Daoy (cell line): ENCODE measurements around the gene VWA2. TPM values are rescaled to one million over a fixed set of nuclear protein-coding genes. Genes with fewer than 3 reads are reported as not detected.

Experiments
- DNase-seq: peaks from one replicate; pipeline ENCODE4 v3.0.0-alpha.2; 2015; ENCODE audit warnings: low read depth
- total RNA-seq: library from RNA; depleted of rRNA; stranded (reverse); fragments of >200 nt; shearing (Covaris generic); gene quantifications from 2 replicates; pipeline ENCODE4 v1.2.3, GENCODE V29; 2014

Gene VWA2
- total RNA-seq, 1 experiment from 2014 or later, result not detected

- DNase-seq, result no peak
Observed at GRCh38 chr10:114274616-114275453, 35.8 kb downstream of the VWA2 start.

- DNase-seq, result no peak
Observed at GRCh38 chr10:114276066-114276465, 37.0 kb downstream of the VWA2 start.

GRCh38 chr10:114276671-114277070 is 37.6 kb downstream of the VWA2 start:
- no peak for DNase-seq

GRCh38 chr10:114278140-114278883 is 39.3 kb downstream of the VWA2 start:
- no peak for DNase-seq

- no peak for DNase-seq
Observed at GRCh38 chr10:114278884-114279191, 39.8 kb downstream of the VWA2 start.

GRCh38 chr10:114279289-114279688 is 40.2 kb downstream of the VWA2 start:
- no peak for DNase-seq

GRCh38 chr10:114279901-114280644 is 41.0 kb downstream of the VWA2 start:
- DNase-seq, result no peak

- DNase-seq, result no peak
Observed at GRCh38 chr10:114281006-114281405, 42.0 kb downstream of the VWA2 start.

- no peak for DNase-seq
Observed at GRCh38 chr10:114281461-114281860, 42.4 kb downstream of the VWA2 start.

- no peak for DNase-seq
Observed at GRCh38 chr10:114282526-114282925, 43.5 kb downstream of the VWA2 start.

GRCh38 chr10:114283091-114283490 is 44.0 kb downstream of the VWA2 start:
- no peak for DNase-seq

GRCh38 chr10:114283535-114284234 is 44.6 kb downstream of the VWA2 start:
- DNase-seq, result no peak

- DNase-seq, result no peak
Observed at GRCh38 chr10:114284346-114285071, 45.5 kb downstream of the VWA2 start.

GRCh38 chr10:114285961-114286441 is 46.9 kb downstream of the VWA2 start:
- no peak for DNase-seq

- no peak for DNase-seq
Observed at GRCh38 chr10:114286921-114287320, 47.9 kb downstream of the VWA2 start.

GRCh38 chr10:114288424-114289095 is 49.5 kb downstream of the VWA2 start:
- no peak for DNase-seq

GRCh38 chr10:114289096-114289436 is 50.0 kb downstream of the VWA2 start:
- DNase-seq, result no peak

- no peak for DNase-seq
Observed at GRCh38 chr10:114290038-114290437, 51.0 kb downstream of the VWA2 start.

- no peak for DNase-seq
Observed at GRCh38 chr10:114291076-114291475, 52.0 kb downstream of the VWA2 start.

- DNase-seq, result no peak
Observed at GRCh38 chr10:114291516-114291915, 52.5 kb downstream of the VWA2 start.

- DNase-seq, result no peak
Observed at GRCh38 chr10:114293075-114293474, 54.0 kb downstream of the VWA2 start.
